GM18907 (cell line): ENCODE results near the gene ZNF440.
"Not testable (repeated sequence)": the region's sequence is repeated elsewhere in the genome, so short reads cannot be mapped to it uniquely, and the experiment has no call there.

Experiments
- ATAC-seq: cut with Tn5 transposase; IDR thresholded peaks from one replicate; pipeline ENCODE4 v1.9.1; 2021; ENCODE audit warnings: mild to moderate bottlenecking, moderate library complexity; ENCODE audit not compliant: unreplicated experiment

Gene ZNF440

GRCh38 chr19:11814029-11814699 lies at the start of gene ZNF440:
Gene ZNF440 (plus strand): TSS chr19:11814273. CDS start chr19:11814448, 175 bp downstream.
- ATAC-seq, result peak; percentile 96

GRCh38 chr19:11766597-11767591 lies 47.2 kb upstream of the ZNF440 start, which contains the start of gene ZNF441:
Gene ZNF441 (plus strand): TSS chr19:11767000. CDS start chr19:11767194, 194 bp downstream.
- ATAC-seq, result peak; percentile 92

- ATAC-seq, result peak; percentile 42
These were observed 46.4 kb upstream of the ZNF440 start for GRCh38 chr19:11767633-11768133.

- ATAC-seq, result no peak
These were observed 44.1 kb upstream of the ZNF440 start for GRCh38 chr19:11769995-11770394.

GRCh38 chr19:11771520-11771919 lies 42.6 kb upstream of the ZNF440 start:
- not testable (repeated sequence) for ATAC-seq

GRCh38 chr19:11776669-11777068 lies 37.4 kb upstream of the ZNF440 start:
- not testable (repeated sequence) for ATAC-seq

GRCh38 chr19:11780431-11781020 lies 33.5 kb upstream of the ZNF440 start:
- no peak for ATAC-seq

GRCh38 chr19:11781295-11782057 lies 32.6 kb upstream of the ZNF440 start:
- no peak for ATAC-seq

- ATAC-seq, result no peak
These were observed 30.3 kb upstream of the ZNF440 start for GRCh38 chr19:11783767-11784166.

GRCh38 chr19:11784356-11784755 lies 29.7 kb upstream of the ZNF440 start:
- ATAC-seq, result no peak

GRCh38 chr19:11787536-11787935 lies 26.5 kb upstream of the ZNF440 start:
- no peak for ATAC-seq

GRCh38 chr19:11792942-11793341 lies 21.1 kb upstream of the ZNF440 start:
- no peak for ATAC-seq

GRCh38 chr19:11797491-11797890 lies 16.6 kb upstream of the ZNF440 start:
- ATAC-seq, result peak; percentile 43

GRCh38 chr19:11798391-11799330 lies 15.4 kb upstream of the ZNF440 start, which contains the start of gene ZNF491:
Gene ZNF491 (plus strand): TSS chr19:11798523. CDS start chr19:11805954, 7,431 bp downstream.
- peak; percentile 85 for ATAC-seq

GRCh38 chr19:11806354-11807098 lies 7.5 kb upstream of the ZNF440 start:
- ATAC-seq, result no peak

GRCh38 chr19:11807099-11807380 lies 7.0 kb upstream of the ZNF440 start:
- no peak for ATAC-seq

- ATAC-seq, result peak; percentile 47
These were observed 407 bp upstream of the ZNF440 start for GRCh38 chr19:11813703-11814028.

GRCh38 chr19:11814700-11815035 lies 595 bp downstream of the ZNF440 start:
- peak; percentile 23 for ATAC-seq
